ENCODE results near the gene FAM171A1. TPM values are rescaled to one million over a fixed set of nuclear protein-coding genes. Genes with fewer than 3 reads are reported as not detected.

Gene FAM171A1
- total and polyA plus RNA-seq, 2 donors (not counting 3 experiments of a cell fraction or from before 2014, with no cell fraction given): 56.3 to 75.8 TPM

DNA sequence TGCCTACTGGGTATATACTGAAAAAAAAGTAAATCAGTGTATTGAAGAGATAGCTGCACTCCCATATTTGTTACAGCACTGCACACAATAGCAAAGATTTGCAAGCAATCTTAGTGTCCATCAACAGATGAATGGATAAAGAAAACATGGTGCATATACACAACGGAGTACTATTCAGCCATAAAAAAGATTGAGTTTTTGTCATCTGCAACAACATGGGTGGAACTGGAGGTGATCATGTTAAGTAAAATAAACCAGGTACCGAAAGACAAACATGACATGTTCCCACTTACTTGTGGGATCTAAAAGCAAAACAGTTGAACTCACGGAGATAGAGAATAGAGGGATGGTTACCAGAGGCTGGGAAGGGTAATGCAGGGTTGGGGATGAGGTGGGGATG is 34.2 kb upstream of the FAM171A1 start:
- no peak for DNase-seq (ENCODE audit: low read depth, low spot score)
- Histone ChIP-seq H2AFZ (ENCODE audit: low read depth, low read length) (no peak overlapping the region), H3K79me2 (ENCODE audit: control insufficient read depth, insufficient read depth, low read length) (no peaks in the 10 kb centered on the region), H3K4me1 (ENCODE audit: control insufficient read depth, extremely low read depth, insufficient read depth, low read length) (no peaks in the 10 kb centered on the region), H4K20me1 (replicated peaks; ENCODE audit: control insufficient read depth, extremely low read depth, insufficient read depth, low read length) (no peaks in the 10 kb centered on the region), H3K4me2 (ENCODE audit: insufficient read depth, low read length) (no peak overlapping the region), H3K9me1 (replicated peaks; ENCODE audit: control insufficient read depth, extremely low read depth, insufficient read depth, low read length) (no peaks in the 10 kb centered on the region), H3K27me3 (ENCODE audit: control insufficient read depth in 2 of 2, insufficient read depth in 2 of 2, low read length in 2 of 2) (peaks cover 0 to 7% of the 10 kb centered on the region in 2 experiments), H3K9ac (replicated peaks; ENCODE audit: extremely low read depth, insufficient read depth, low read length) (no peak overlapping the region), H3K27ac (ENCODE audit: insufficient read depth, low read depth, low read length) (no peak overlapping the region), H3K4me3 (replicated peaks in 1 of 3; ENCODE audit: insufficient read depth in 1 of 3, low read depth in 1 of 3, low read length in 3 of 3) (no peak overlapping the region), H3K9me3 (replicated peaks; ENCODE audit: control insufficient read depth, insufficient read depth, low read length) (no peaks in the 10 kb centered on the region), H3K36me3 (ENCODE audit: control insufficient read depth in 2 of 2, extremely low read depth in 1 of 2, insufficient read depth in 2 of 2, low read length in 2 of 2) (no peaks in the 10 kb centered on the region)
- ChIA-PET CTCF (no interaction called here), POLR2A (no interaction called here)
- TF ChIP-seq, protein P1, sequence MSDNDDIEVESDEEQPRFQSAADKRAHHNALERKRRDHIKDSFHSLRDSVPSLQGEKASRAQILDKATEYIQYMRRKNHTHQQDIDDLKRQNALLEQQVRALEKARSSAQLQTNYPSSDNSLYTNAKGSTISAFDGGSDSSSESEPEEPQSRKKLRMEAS (IDR thresholded peaks at IDR 0.05; ENCODE audit: insufficient read depth, insufficient read length): no peak
- TF ChIP-seq, protein P2, sequence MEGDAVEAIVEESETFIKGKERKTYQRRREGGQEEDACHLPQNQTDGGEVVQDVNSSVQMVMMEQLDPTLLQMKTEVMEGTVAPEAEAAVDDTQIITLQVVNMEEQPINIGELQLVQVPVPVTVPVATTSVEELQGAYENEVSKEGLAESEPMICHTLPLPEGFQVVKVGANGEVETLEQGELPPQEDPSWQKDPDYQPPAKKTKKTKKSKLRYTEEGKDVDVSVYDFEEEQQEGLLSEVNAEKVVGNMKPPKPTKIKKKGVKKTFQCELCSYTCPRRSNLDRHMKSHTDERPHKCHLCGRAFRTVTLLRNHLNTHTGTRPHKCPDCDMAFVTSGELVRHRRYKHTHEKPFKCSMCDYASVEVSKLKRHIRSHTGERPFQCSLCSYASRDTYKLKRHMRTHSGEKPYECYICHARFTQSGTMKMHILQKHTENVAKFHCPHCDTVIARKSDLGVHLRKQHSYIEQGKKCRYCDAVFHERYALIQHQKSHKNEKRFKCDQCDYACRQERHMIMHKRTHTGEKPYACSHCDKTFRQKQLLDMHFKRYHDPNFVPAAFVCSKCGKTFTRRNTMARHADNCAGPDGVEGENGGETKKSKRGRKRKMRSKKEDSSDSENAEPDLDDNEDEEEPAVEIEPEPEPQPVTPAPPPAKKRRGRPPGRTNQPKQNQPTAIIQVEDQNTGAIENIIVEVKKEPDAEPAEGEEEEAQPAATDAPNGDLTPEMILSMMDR (IDR thresholded peaks at IDR 0.05; ENCODE audit: extremely low read depth in 1 of 2, insufficient read depth in 1 of 2, low read depth in 1 of 2, low read length in 2 of 2): no peak
- TF ChIP-seq FOS (IDR thresholded peaks at IDR 0.05; ENCODE audit: borderline replicate concordance, insufficient read depth, low read length) (no peak), POLR2A (IDR thresholded peaks at IDR 0.05; ENCODE audit: low read depth, low read length) (no peak), POLR2AphosphoS5 (IDR thresholded peaks at IDR 0.05; ENCODE audit: insufficient read depth, low read depth, low read length) (no peak), EZH2 (IDR thresholded peaks at IDR 0.05; ENCODE audit: borderline replicate concordance, low read depth, low read length, severe bottlenecking) (no peak), GATA2 (IDR thresholded peaks at IDR 0.05; ENCODE audit: insufficient read depth, insufficient read length, low read depth, low read length) (no peak)
- BruUV-seq (replicated peaks): no TSS peak
- dilution Hi-C loops (cut with MboI; ENCODE audit: extremely low pct_ligation_motif_present, low sequenced_read_pairs) (no loop called here), intact Hi-C loops (cut with micrococcal nuclease) (no loop called here)
- no peak for FAIRE-seq

All from endothelial cell of umbilical vein (primary cell).